HepG2 (cell line): ENCODE measurements around the gene TMEM9B. TPM values are rescaled to one million over a fixed set of nuclear protein-coding genes. Genes with fewer than 3 reads are reported as not detected.

Experiments used
- HNRNPLL ChIP-seq: fragments of 200-400 bp; formaldehyde crosslinking; IDR thresholded peaks from 2 replicates; pipeline ENCODE4 v1.6.1; 2017; ENCODE audit warnings: mild to moderate bottlenecking, low read depth, low read length; ENCODE audit not compliant: poor library complexity, severe bottlenecking
- KDM2A ChIP-seq: sonication (generic); formaldehyde crosslinking; IDR thresholded peaks from 2 replicates; pipeline ENCODE4 v1.4.0; 2020; ENCODE audit warnings: low read depth, missing genetic modification reagents, borderline replicate concordance
- LCORL ChIP-seq, 2 experiments: fragments of 450-650 bp in 1 of 2; sonication (generic) in 1 of 2; formaldehyde crosslinking in 1 of 2; IDR thresholded peaks; 2 replicates each; pipeline versions ENCODE4 v1.5.0 to v1.6.1; 2017 to 2020; ENCODE audit warnings: antibody characterized with exemption in 1 of 2, missing genetic modification reagents in 1 of 2
- MAF1 ChIP-seq: sonication (generic); formaldehyde crosslinking; IDR thresholded peaks from 2 replicates; pipeline ENCODE4 v1.5.0; 2020; ENCODE audit warnings: missing genetic modification reagents, borderline replicate concordance
- PHF21A ChIP-seq: sonication (generic); formaldehyde crosslinking; IDR thresholded peaks from 2 replicates; pipeline ENCODE4 v1.5.0; 2020; ENCODE audit warnings: mild to moderate bottlenecking, missing genetic modification reagents
- POLR2AphosphoS5 ChIP-seq: IDR thresholded peaks from 2 replicates; pipeline ENCODE4 v1.6.1; 2012; ENCODE audit warnings: low read depth, low read length
- SALL2 ChIP-seq: sonication (generic); formaldehyde crosslinking; IDR thresholded peaks from 2 replicates; pipeline ENCODE4 v1.8.1; 2023; ENCODE audit warnings: mild to moderate bottlenecking, missing genetic modification reagents, inconsistent platforms
- SMAD1 ChIP-seq: sonication (generic); formaldehyde crosslinking; IDR thresholded peaks from 2 replicates; pipeline ENCODE4 v1.4.0; 2020; ENCODE audit warnings: missing genetic modification reagents, low read depth, mild to moderate bottlenecking, borderline replicate concordance
- STAG1 ChIP-seq: sonication (generic); formaldehyde crosslinking; IDR thresholded peaks from 2 replicates; pipeline ENCODE4 v1.4.0; 2020; ENCODE audit warnings: missing genetic modification reagents
- ZNF33B ChIP-seq: sonication (generic); formaldehyde crosslinking; IDR thresholded peaks from 2 replicates; pipeline ENCODE4 v1.5.1; 2020; ENCODE audit warnings: mild to moderate bottlenecking, missing genetic modification reagents
- ZNF563 ChIP-seq: sonication (generic); formaldehyde crosslinking; IDR thresholded peaks from 2 replicates; pipeline ENCODE4 v1.8.0; 2022; ENCODE audit warnings: mild to moderate bottlenecking, moderate library complexity, missing genetic modification reagents
- ZNF850 ChIP-seq: sonication (generic); formaldehyde crosslinking; conservative IDR thresholded peaks from 2 replicates; pipeline ENCODE4 v1.9.0; 2021; ENCODE audit warnings: mild to moderate bottlenecking, missing genetic modification reagents
- polyA plus RNA-seq, 8 experiments: library from polyadenylated mRNA; depleted of rRNA in 3 of 8; stranded (reverse) in 7 of 8; unstranded in 1 of 8; fragments of >200 nt; fragmentation: Illumina TruSeq in 4 of 8; extraction: Trizol in 4 of 8; gene quantifications; 2 replicates each; pipeline versions ENCODE4 v1.2.1 to v1.2.3, GENCODE V29; 2011 to 2016; ENCODE audit warnings: low read depth in 4 of 8, missing spikeins in 1 of 8, mixed read lengths in 1 of 8; ENCODE audit not compliant: insufficient read depth in 1 of 8
- total RNA-seq, 5 experiments: library from RNA; depleted of rRNA; stranded (reverse); fragments of >200 nt; fragmentation: Illumina TruSeq; extraction: Trizol; gene quantifications; 2 replicates each; pipeline ENCODE4 v1.2.3, GENCODE V29; 2016; ENCODE audit warnings: low read depth in 1 of 5
- TF ChIP-seq, protein P1 (sequence below): sonication (generic); formaldehyde crosslinking; IDR thresholded peaks from 2 replicates; pipeline ENCODE4 v1.5.0; 2020; ENCODE audit warnings: missing genetic modification reagents, mild to moderate bottlenecking, borderline replicate concordance
- TF ChIP-seq, protein P2 (sequence below): sonication (generic); formaldehyde crosslinking; IDR thresholded peaks from 2 replicates; pipeline ENCODE4 v1.5.1; 2020; ENCODE audit warnings: mild to moderate bottlenecking, missing genetic modification reagents, moderate library complexity
- TF ChIP-seq, protein P3 (sequence below): sonication (generic); formaldehyde crosslinking; IDR thresholded peaks from 2 replicates; pipeline ENCODE4 v1.5.0; 2020; ENCODE audit warnings: missing genetic modification reagents
- TF ChIP-seq, protein P4 (sequence below): sonication (generic); formaldehyde crosslinking; IDR thresholded peaks from 2 replicates; pipeline ENCODE4 v1.4.0; 2020; ENCODE audit warnings: missing genetic modification reagents, mild to moderate bottlenecking, borderline replicate concordance
- TF ChIP-seq, protein P5 (sequence below): IDR thresholded peaks from 2 replicates; pipeline ENCODE4 v1.6.1; 2018; ENCODE audit warnings: missing genetic modification reagents, mild to moderate bottlenecking, missing compliant biosample characterization

Gene TMEM9B
- total and polyA plus RNA-seq, 2 of the 13 experiments (the other 11 are each of a cell fraction or from before 2014, with no cell fraction given), result 12.4 to 20.8 TPM

DNA sequence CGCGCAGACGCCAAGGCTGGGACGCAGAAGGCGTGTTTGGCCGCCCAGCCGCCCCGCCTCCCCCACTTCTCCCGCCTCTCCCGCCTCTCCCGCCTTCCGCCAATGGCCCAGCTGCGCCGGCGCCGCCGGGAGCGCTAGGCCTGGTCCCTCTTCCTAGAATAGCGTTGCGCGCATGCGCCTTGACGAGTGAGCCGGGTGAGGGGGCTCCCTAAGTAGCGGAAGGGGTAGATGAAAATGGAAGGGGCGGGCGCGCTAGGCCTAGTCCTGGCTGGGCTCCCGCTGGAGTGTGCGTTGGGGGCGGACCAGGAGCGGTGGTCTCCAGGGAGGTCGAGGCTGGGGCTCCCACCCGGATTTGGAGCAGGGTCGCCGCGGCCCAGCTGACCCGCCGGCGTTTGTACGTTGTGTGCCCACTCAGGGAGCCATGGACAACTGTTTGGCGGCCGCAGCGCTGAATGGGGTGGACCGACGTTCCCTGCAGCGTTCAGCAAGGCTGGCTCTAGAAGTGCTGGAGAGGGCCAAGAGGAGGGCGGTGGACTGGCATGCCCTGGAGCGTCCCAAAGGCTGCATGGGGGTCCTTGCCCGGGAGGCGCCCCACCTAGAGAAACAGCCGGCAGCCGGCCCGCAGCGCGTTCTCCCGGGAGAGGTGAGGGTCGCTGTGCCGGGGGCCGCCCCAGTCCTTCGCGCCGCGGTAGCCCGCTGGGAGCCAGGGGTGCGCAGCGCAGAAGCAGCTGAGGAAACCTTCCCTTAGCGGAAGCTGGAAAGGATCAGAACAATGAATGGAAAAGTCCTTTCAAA lies 53.0 kb downstream of the TMEM9B start, which contains the start of gene AKIP1 (continued):
- TF ChIP-seq, protein P1, sequence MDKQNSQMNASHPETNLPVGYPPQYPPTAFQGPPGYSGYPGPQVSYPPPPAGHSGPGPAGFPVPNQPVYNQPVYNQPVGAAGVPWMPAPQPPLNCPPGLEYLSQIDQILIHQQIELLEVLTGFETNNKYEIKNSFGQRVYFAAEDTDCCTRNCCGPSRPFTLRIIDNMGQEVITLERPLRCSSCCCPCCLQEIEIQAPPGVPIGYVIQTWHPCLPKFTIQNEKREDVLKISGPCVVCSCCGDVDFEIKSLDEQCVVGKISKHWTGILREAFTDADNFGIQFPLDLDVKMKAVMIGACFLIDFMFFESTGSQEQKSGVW (CRISPR knock-in tag), result no peak
- TF ChIP-seq LCORL (IDR thresholded peaks at IDR 0.05) (no peak), LCORL (CRISPR knock-in tag; IDR thresholded peaks at IDR 0.05) (peak; percentile 55; the same call in 1 of the 2 replicates), SALL2 (peak; percentile 18; the same call in 1 of the 2 replicates), STAG1 (no peak), ZNF850 (no peak), PHF21A (CRISPR knock-in tag) (peak; percentile 70), POLR2AphosphoS5 (peak; percentile 77), MAF1 (CRISPR knock-in tag) (no peak), ZNF33B (CRISPR knock-in tag) (peak; percentile 72; the same call in 1 of the 2 replicates), HNRNPLL (peak; percentile 98), ZNF563 (CRISPR knock-in tag) (peak; percentile 30; the same call in 1 of the 2 replicates), KDM2A (CRISPR knock-in tag) (peak; percentile 76; the same call in 1 of the 2 replicates), SMAD1 (peak; percentile 70; the same call in 1 of the 2 replicates)
- TF ChIP-seq, protein P2, sequence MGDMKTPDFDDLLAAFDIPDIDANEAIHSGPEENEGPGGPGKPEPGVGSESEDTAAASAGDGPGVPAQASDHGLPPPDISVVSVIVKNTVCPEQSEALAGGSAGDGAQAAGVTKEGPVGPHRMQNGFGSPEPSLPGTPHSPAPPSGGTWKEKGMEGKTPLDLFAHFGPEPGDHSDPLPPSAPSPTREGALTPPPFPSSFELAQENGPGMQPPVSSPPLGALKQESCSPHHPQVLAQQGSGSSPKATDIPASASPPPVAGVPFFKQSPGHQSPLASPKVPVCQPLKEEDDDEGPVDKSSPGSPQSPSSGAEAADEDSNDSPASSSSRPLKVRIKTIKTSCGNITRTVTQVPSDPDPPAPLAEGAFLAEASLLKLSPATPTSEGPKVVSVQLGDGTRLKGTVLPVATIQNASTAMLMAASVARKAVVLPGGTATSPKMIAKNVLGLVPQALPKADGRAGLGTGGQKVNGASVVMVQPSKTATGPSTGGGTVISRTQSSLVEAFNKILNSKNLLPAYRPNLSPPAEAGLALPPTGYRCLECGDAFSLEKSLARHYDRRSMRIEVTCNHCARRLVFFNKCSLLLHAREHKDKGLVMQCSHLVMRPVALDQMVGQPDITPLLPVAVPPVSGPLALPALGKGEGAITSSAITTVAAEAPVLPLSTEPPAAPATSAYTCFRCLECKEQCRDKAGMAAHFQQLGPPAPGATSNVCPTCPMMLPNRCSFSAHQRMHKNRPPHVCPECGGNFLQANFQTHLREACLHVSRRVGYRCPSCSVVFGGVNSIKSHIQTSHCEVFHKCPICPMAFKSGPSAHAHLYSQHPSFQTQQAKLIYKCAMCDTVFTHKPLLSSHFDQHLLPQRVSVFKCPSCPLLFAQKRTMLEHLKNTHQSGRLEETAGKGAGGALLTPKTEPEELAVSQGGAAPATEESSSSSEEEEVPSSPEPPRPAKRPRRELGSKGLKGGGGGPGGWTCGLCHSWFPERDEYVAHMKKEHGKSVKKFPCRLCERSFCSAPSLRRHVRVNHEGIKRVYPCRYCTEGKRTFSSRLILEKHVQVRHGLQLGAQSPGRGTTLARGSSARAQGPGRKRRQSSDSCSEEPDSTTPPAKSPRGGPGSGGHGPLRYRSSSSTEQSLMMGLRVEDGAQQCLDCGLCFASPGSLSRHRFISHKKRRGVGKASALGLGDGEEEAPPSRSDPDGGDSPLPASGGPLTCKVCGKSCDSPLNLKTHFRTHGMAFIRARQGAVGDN, result peak; percentile 86
- TF ChIP-seq, protein P3, sequence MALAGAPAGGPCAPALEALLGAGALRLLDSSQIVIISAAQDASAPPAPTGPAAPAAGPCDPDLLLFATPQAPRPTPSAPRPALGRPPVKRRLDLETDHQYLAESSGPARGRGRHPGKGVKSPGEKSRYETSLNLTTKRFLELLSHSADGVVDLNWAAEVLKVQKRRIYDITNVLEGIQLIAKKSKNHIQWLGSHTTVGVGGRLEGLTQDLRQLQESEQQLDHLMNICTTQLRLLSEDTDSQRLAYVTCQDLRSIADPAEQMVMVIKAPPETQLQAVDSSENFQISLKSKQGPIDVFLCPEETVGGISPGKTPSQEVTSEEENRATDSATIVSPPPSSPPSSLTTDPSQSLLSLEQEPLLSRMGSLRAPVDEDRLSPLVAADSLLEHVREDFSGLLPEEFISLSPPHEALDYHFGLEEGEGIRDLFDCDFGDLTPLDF (CRISPR knock-in tag), result 0 out of 2 replicates have a peak, but pooled peaks have one; percentile 22
- TF ChIP-seq, protein P4, sequence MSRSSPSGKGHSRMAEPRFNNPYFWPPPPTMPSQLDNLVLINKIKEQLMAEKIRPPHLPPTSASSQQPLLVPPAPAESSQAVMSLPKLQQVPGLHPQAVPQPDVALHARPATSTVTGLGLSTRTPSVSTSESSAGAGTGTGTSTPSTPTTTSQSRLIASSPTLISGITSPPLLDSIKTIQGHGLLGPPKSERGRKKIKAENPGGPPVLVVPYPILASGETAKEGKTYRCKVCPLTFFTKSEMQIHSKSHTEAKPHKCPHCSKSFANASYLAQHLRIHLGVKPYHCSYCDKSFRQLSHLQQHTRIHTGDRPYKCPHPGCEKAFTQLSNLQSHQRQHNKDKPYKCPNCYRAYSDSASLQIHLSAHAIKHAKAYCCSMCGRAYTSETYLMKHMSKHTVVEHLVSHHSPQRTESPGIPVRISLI (CRISPR knock-in tag), result peak; percentile 15; the same call in 1 of the 2 replicates
- TF ChIP-seq, protein P5, sequence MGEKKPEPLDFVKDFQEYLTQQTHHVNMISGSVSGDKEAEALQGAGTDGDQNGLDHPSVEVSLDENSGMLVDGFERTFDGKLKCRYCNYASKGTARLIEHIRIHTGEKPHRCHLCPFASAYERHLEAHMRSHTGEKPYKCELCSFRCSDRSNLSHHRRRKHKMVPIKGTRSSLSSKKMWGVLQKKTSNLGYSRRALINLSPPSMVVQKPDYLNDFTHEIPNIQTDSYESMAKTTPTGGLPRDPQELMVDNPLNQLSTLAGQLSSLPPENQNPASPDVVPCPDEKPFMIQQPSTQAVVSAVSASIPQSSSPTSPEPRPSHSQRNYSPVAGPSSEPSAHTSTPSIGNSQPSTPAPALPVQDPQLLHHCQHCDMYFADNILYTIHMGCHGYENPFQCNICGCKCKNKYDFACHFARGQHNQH (CRISPR knock-in tag), result peak; percentile 40; the same call in 1 of the 2 replicates
